Pancreas (tissue), 10 donors: Measurements from ENCODE around the gene SYPL2. TPM values are rescaled to one million over a fixed set of nuclear protein-coding genes. Genes with fewer than 3 reads are reported as not detected.

ENCODE experiments used
- ATAC-seq, 4 donors: fragments of 200-7000 bp; cut with Tn5 transposase; one replicate each; pipeline versions ENCODE4 v1.8.0 to v1.9.1; 2020; ENCODE audit warnings: mild to moderate bottlenecking in 4 of 4, moderate library complexity in 4 of 4
- DNase-seq, 6 donors: peaks; one replicate each; pipeline ENCODE4 v3.0.0-alpha.2; 2020
- FAIRE-seq: peaks from 2 replicates; lab custom pipeline; 2012; peaks lifted over from hg19 to GRCh38; lab: Jason Lieb, UNC
- H3K27ac ChIP-seq, 4 donors: fragments of 200-600 bp; sonication (generic); 1 replicate in 3 of 4; 2 replicates in 1 of 4; pipeline versions ENCODE4 v1.5.0 to v1.8.0; 2020
- H3K27me3 ChIP-seq, 4 donors: fragments of 200-600 bp; one replicate each; pipeline ENCODE4 v1.8.0; 2021
- H3K36me3 ChIP-seq, 3 donors: fragments of 200-600 bp; sonication (generic) in 1 of 3; one replicate each; pipeline versions ENCODE4 v1.5.0 to v1.8.0; 2020 to 2021
- H3K4me1 ChIP-seq, 3 donors: fragments of 200-600 bp; one replicate each; pipeline ENCODE4 v1.8.0; 2021
- H3K4me3 ChIP-seq, 4 donors: fragments of 200-600 bp; sonication (generic) in 2 of 4; one replicate each; pipeline versions ENCODE4 v1.5.0 to v1.8.0; 2020 to 2021
- H3K9me3 ChIP-seq, 4 donors: fragments of 200-600 bp; one replicate each; pipeline ENCODE4 v1.8.0; 2021
- CTCF ChIP-seq, 4 donors: fragments of 200-600 bp; sonication (generic) in 3 of 4; IDR thresholded peaks; one replicate each; pipeline versions ENCODE4 v1.5.0 to v1.8.0; 2021; ENCODE audit warnings: antibody characterized with exemption in 4 of 4
- WGBS, 2 donors: extraction: QIAGEN DNeasy Blood & Tissue Kit; methylation state at CpG; one replicate each; pipeline ENCODE4 v1.1.7; 2013; 5-methylcytosine and 5-hydroxymethylcytosine counted together
- intact Hi-C, 3 donors: fragments of 100-400 bp; cut with DNase I; formaldehyde crosslinking; loops; one replicate each; pipeline versions ENCODE4 v1.11.1 to v1.14.2; 2022
- polyA plus RNA-seq, 2 donors: library from polyadenylated mRNA; stranded (reverse); fragments of 200-250 nt; gene quantifications; one replicate each; pipeline ENCODE4 v1.2.3, GENCODE V29; 2013
- total RNA-seq, 6 donors: library from RNA; stranded (reverse); fragmentation: NEBNext Ultra II Directional in 4 of 6; extraction: Animal tissue kit (Norgen Biotek cat#: 25700) in 4 of 6; gene quantifications; one replicate each; pipeline versions ENCODE4 v1.2.1 to v1.2.4, GENCODE V29; 2021 to 2023
- donor health status: healthy with polysubstance abuse.
- donor health status: DM: no; HTN: no; CAD: no; lungs with moderate emphysema.
- donor health status: DM: no; HTN: no; CAD: no.
- donor health status: control.
- donor health status: control.
- donor health status: Bipolar disorder and iron deficiency.
- donor health status: DM: yes; HTN: yes; CAD: no.
- donor health status: DM: no; HTN: no; CAD: no.
- donor health status: DM: no; HTN: no; CAD: no.
- donor health status: DM: yes; HTN: yes; CAD: no.

SYPL2 gene
- total and polyA plus RNA-seq, 8 donors, result 1.5 to 3.7 (median 2.5) TPM

- Histone ChIP-seq H3K36me3 (no peaks in the 10 kb centered on the region), H3K9me3 (no peaks in the 10 kb centered on the region), H3K4me3 (no peak overlapping the region), H3K4me1 (peaks cover 0 to 5% (median 0%) of the 10 kb centered on the region in 3 donors), H3K27me3 (no peaks in the 10 kb centered on the region), H3K27ac (no peak overlapping the region)
- DNase-seq (no peak), ATAC-seq (no peak), FAIRE-seq (no peak)
- intact Hi-C loops, result loop anchor here in 1 of 3 donors (5.0 kb wide), 1 partner anchor 44 kb away; no protein-coding TSS in a partner anchor
- no peak for TF ChIP-seq CTCF (IDR thresholded peaks at IDR 0.05)
- WGBS, 2 donors, result 78 to 79% methylated on average over 5 of the region's 5 CpGs
These were observed 21.9 kb downstream of the SYPL2 start for GRCh38 chr1:109488201-109488600.

GRCh38 chr1:109488696-109489095 lies 22.4 kb downstream of the SYPL2 start:
- Histone ChIP-seq H3K27ac (no peak overlapping the region), H3K9me3 (no peaks in the 10 kb centered on the region), H3K4me3 (no peak overlapping the region), H3K36me3 (no peaks in the 10 kb centered on the region), H3K27me3 (no peaks in the 10 kb centered on the region), H3K4me1 (peaks cover 0 to 5% (median 0%) of the 10 kb centered on the region in 3 donors)
- ATAC-seq (no peak), DNase-seq (no peak), FAIRE-seq (no peak)
- WGBS, 2 donors, result 79 to 83% methylated on average over 12 of the region's 12 CpGs
- TF ChIP-seq CTCF (IDR thresholded peaks at IDR 0.05), result no peak
- intact Hi-C loops, result loop anchor here in 1 of 3 donors (5.0 kb wide), 1 partner anchor 44 kb away; no protein-coding TSS in a partner anchor

GRCh38 chr1:109490029-109490933 lies 23.9 kb downstream of the SYPL2 start:
- Histone ChIP-seq H3K9me3 (no peaks in the 10 kb centered on the region), H3K4me1 (peaks cover 0 to 7% (median 6%) of the 10 kb centered on the region in 3 donors), H3K36me3 (no peaks in the 10 kb centered on the region), H3K4me3 (no peak overlapping the region), H3K27me3 (no peaks in the 10 kb centered on the region), H3K27ac (no peak overlapping the region)
- intact Hi-C loops, result loop anchor here in 1 of 3 donors (5.0 kb wide), 1 partner anchor 42 kb away; no protein-coding TSS in a partner anchor
- WGBS, 2 donors, result 75 to 77% methylated on average over 11 of the region's 11 CpGs
- TF ChIP-seq CTCF (IDR thresholded peaks at IDR 0.05), result peak; percentile 70 to 80 (median 70)
- DNase-seq (peak in 5 of 6 donors; percentile 48 to 78 (median 74)), FAIRE-seq (no peak), ATAC-seq (peak in 3 of 4 donors; percentile 51 to 61 (median 59))

GRCh38 chr1:109490934-109491302 lies 24.6 kb downstream of the SYPL2 start:
- peaks cover 0 to 7% (median 6%) of the 10 kb centered on the region in 3 donors for H3K4me1 ChIP-seq
- no peak overlapping the region for H3K27ac ChIP-seq
- intact Hi-C loops, result loop anchor here in 1 of 3 donors (5.0 kb wide), 1 partner anchor 41 kb away; no protein-coding TSS in a partner anchor
- WGBS, 2 donors, result 70 to 72% methylated on average over 11 of the region's 11 CpGs
- ATAC-seq (no peak), DNase-seq (peak in 1 of 6 donors; percentile 45), FAIRE-seq (no peak)
- no peak for TF ChIP-seq CTCF (IDR thresholded peaks at IDR 0.05)
- H3K9me3 ChIP-seq, result no peaks in the 10 kb centered on the region
- H3K4me3 ChIP-seq, result no peak overlapping the region
- H3K36me3 ChIP-seq, result peaks cover 0 to 1% (median under 1%) of the 10 kb centered on the region in 3 donors
- no peaks in the 10 kb centered on the region for H3K27me3 ChIP-seq
